GM10248 (cell line): ENCODE data around the gene NUDT22.

Source experiments
- CTCF ChIA-PET: fragments of 300-600 bp; sonication (Branson Sonifier 250); formaldehyde crosslinking; extraction: SDS; loops from one replicate; lab custom pipeline; 2021; ENCODE audit warnings: antibody characterized with exemption; lab: Yijun Ruan, JAX
- POLR2A ChIA-PET: fragments of 350-650 bp; sonication (Branson Sonifier 250); formaldehyde crosslinking; extraction: SDS; loops from one replicate; lab custom pipeline; 2020; ENCODE audit warnings: antibody characterized with exemption; lab: Yijun Ruan, JAX
- DNase-seq: peaks from one replicate; pipeline ENCODE4 v3.0.0; 2012; ENCODE audit errors: extremely low spot score
- CTCF ChIP-seq: IDR thresholded peaks from 2 replicates; pipeline ENCODE4 v1.5.1; 2012; ENCODE audit warnings: mild to moderate bottlenecking, low read depth; ENCODE audit errors: extremely low read depth, missing control alignments, control extremely low read depth

Gene NUDT22

GRCh38 chr11:64181506-64182411 is 44.3 kb upstream of the NUDT22 start:
- POLR2A ChIA-PET = interaction anchor here (0.5 to 1.0 kb wide), 4 partner anchors 26 to 1362 kb away, joined by 3 to 4 read pairs (median 3); no protein-coding TSS in a partner anchor
- CTCF ChIA-PET = interaction anchor here (1.0 to 2.0 kb wide), 4 partner anchors 15 to 414 kb away, joined by 3 to 8 read pairs (median 4); no protein-coding TSS in a partner anchor
- no peak for TF ChIP-seq CTCF
- DNase-seq = peak; percentile 52

- TF ChIP-seq CTCF = no peak
- POLR2A ChIA-PET = interaction anchor here (0.6 to 3.9 kb wide), 10 partner anchors 19 to 577 kb away, joined by 3 to 36 read pairs (median 6); partner anchors contain the start of genes CCDC88B and FERMT3
- CTCF ChIA-PET = interaction anchor here (0.6 to 6.8 kb wide), 3 partner anchors 21 to 171 kb away, joined by 3 to 61 read pairs (median 12); partner anchors contain the start of genes CATSPERZ and FERMT3
- no peak for DNase-seq
Observed at GRCh38 chr11:64183890-64184289, 42.2 kb upstream of the NUDT22 start.

- CTCF ChIA-PET = interaction anchor here (0.8 to 6.8 kb wide), 9 partner anchors 9 to 185 kb away, joined by 3 to 61 read pairs (median 5); partner anchors contain the start of genes CATSPERZ and FERMT3
- DNase-seq = no peak
- POLR2A ChIA-PET = interaction anchor here (0.6 to 3.9 kb wide), 21 partner anchors 10 to 593 kb away, joined by 3 to 36 read pairs (median 4); partner anchors contain the start of genes BAD, FERMT3, FKBP2 and PRDX5
- no peak for TF ChIP-seq CTCF
Observed at GRCh38 chr11:64185175-64185692, 40.8 kb upstream of the NUDT22 start.

GRCh38 chr11:64185693-64186491 is 40.2 kb upstream of the NUDT22 start, which contains the start of gene STIP1:
STIP1 (plus strand) TSS chr11:64186171; CDS start chr11:64186262, 91 bp downstream.
- peak; percentile 97 for DNase-seq
- POLR2A ChIA-PET = interaction anchor here (0.7 to 3.9 kb wide), 17 partner anchors 10 to 593 kb away, joined by 3 to 36 read pairs (median 4); partner anchors contain the start of genes BAD, FERMT3, FKBP2 and PRDX5
- peak; percentile 22 for TF ChIP-seq CTCF
- CTCF ChIA-PET = interaction anchor here (0.8 to 6.8 kb wide), 10 partner anchors 10 to 186 kb away, joined by 3 to 61 read pairs (median 5); partner anchors contain the start of genes CATSPERZ and FERMT3

GRCh38 chr11:64186492-64187165 is 39.4 kb upstream of the NUDT22 start:
- DNase-seq = peak; percentile 7
- CTCF ChIA-PET = interaction anchor here (0.7 to 6.8 kb wide), 7 partner anchors 19 to 118 kb away, joined by 3 to 61 read pairs (median 5); partner anchors contain the start of genes CATSPERZ, FERMT3 and PLCB3
- POLR2A ChIA-PET = interaction anchor here (1.1 to 3.9 kb wide), 6 partner anchors 10 to 137 kb away, joined by 3 to 36 read pairs (median 4); partner anchors contain the start of genes FERMT3 and FKBP2

More at GRCh38 chr11:64186492-64187165, 39.4 kb upstream of the NUDT22 start:
- no peak for TF ChIP-seq CTCF
